Stimulated activated CD8-positive, alpha-beta memory T cell treated with anti-CD3 and anti-CD28 coated beads, Interleukin-2, amount 100 ng/mL, for 1 hour (primary cell): ENCODE data around the gene QSER1.
"Not testable (repeated sequence)": the region's sequence is repeated elsewhere in the genome, so short reads cannot be mapped to it uniquely, and the experiment has no call there.

Experiments used
- DNase-seq, 2 donors: peaks; one replicate each; pipeline ENCODE4 v3.0.0-alpha.2; 2020; ENCODE audit warnings: low read depth in 2 of 2

Gene QSER1

DNA sequence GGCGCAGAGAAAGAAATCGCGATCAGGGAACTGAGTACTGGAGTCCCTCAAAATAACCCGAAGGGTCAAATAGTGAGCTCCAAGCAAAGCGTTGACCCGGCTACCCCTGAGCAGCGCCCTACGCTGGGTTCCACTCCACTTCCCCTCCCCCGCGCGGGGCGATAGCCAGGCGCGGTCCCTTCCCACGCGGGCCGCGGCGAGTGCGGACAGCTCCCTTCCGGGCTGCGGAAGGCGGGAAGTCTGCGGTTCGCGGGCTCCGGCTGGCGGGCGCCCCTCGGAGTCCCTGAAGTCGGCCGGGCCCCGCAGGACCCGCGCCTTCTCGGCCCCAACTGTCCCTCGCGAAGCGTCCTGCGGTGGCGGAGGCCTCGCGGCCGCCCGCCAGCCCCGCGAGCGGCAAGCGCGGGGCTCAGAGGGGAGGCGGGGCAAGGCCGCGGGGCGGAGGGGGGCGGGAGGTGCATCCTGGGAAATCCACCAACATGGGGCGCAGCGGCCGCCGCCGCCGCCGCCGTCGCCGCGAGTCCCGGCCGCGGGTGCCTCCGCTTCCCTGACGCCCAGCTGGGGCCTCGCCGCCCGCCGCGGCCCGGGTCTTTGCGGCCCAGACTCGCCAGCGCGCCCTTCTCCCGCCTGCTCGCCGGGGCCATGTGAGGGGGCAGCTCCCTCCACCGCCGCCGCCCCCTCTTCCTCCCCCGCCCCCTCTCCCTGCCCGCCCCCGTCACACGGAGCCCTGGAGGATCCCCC lies at the start of gene QSER1:
Gene QSER1 (plus strand): TSS at position 457 of the 738 bp plus-strand sequence. CDS start 315 bp downstream, outside the sequence.
- DNase-seq: peak; percentile 37 to 56

DNA sequence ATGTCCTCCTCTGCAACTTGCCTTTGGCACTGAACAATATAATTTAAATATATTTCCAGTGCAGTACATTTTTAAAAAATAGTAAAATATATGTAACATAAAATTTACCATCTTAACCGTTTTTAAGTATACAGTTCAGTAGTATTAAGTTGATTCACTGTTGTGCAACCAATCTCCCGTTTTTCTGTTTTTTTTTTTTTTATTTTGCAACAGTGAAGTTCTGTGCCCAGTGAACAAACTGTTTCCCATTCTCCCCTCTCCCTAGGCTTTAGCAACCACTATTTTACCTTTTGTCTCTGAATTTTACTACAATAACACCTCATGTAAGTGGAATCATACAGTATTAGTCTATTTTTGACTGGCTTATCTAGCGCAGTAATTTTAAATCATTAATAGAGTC lies 49.1 kb upstream of the QSER1 start:
- no peak for DNase-seq

DNA sequence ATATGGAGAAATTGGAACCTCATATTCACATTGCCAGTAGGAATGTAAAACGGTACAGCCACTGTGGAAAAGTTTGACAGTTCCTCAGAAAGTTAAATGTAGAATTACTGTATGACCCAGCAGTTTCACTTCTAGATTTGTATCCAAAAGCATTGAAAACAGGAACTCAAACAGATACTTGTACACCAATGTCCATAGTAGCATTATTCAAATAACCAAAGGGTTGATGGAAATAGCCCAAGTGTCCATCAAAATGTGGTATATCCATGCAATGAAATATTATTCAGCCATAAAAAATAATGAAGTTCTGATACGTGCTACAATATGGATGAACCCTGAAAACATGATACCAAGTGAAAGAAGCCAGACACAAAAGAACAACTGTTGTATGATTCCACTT lies 45.1 kb upstream of the QSER1 start:
- DNase-seq: no peak

DNA sequence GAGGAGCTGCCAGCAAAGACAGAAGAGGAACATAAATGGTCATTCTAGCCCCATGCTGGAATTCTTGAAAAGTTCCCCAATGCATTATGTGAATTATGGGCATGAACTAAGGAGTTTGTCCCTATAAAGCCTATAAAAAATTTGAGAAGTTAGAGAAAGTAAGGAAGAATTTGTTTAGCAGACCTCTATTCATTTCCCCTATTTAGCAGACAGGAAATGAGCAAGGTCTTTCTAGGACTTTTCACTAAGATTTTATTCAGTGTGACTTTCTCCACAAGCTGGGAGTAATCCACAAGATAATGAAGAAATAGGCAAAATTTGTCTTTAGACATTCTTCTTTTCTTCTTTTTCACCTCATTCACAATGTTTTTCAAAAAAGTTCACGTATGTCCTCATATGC lies 42.9 kb upstream of the QSER1 start:
- no peak for DNase-seq

DNA sequence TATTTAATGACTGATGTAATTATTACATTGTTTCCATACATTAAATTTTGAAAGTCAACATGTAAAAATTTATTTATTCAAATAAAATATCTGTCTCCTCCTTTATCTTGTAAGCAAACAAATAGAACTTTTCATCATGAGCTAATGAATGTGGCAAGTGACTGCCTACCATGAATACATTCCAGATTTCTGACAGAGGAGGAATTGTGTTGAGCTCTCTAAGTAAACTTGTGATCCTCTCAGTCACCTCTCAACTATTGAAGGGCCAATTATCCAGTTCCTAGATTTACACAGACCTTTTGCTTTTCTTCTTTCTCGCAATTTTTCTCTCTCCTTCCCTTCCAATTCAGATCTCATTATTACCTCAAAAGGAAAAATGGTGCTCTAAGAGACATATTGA lies 41.4 kb upstream of the QSER1 start:
- DNase-seq: no peak

DNA sequence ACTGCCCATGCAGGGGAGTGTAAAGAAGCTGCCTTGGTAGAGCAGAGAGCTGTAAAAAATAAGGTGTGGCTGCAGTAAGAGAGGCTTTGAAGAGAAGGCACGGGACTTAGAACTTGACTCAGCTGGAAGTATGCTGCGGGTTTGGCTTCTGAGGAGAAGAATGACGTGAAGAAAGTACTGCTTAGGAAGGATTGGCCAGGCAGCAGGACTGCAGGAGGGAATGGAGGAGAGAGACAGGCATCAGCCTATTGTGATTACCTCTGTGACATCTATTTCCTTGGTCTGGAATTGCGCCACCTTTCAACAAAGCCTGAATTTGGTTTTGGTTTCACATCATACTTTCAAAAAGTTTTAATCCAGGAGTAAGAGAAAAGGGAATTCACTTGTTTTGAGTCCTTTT lies 40.4 kb upstream of the QSER1 start:
- no peak for DNase-seq

DNA sequence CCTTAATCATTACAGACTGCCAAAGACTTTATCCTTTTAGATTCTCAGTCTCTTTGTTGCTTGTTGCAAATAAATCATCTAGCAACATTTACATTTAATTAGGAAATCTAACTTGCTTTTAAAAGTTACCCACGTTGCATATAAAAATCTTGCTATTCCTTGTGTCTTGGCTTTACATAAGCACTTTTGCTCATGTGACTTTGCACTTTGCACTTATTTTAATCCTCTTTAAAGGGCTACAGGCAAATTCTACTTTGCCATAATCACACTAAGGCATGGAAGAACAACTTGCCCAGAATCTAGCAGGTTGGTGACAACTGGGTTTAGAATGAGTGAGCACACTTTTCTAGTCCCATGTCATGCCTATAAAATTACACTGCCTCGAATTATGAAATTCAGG lies 37.0 kb upstream of the QSER1 start:
- DNase-seq: no peak

DNA sequence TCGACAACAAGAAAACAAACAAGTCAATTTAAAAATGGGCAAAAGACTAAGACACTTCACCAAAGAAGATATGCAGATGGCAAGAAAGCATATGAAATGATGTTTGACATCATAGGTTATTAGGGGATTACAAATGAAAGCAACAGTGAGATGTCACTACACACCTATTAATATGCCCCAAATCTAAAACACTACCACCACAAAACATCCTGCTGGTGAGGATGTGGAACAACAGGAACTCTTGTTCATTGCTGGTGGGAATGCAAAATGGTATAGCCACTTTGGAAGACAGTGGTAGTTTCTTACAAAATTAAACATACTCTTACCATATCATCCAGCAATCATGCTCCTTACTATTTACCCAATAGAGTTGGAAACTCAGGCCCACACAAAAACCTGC lies 33.9 kb upstream of the QSER1 start:
- DNase-seq: no peak

DNA sequence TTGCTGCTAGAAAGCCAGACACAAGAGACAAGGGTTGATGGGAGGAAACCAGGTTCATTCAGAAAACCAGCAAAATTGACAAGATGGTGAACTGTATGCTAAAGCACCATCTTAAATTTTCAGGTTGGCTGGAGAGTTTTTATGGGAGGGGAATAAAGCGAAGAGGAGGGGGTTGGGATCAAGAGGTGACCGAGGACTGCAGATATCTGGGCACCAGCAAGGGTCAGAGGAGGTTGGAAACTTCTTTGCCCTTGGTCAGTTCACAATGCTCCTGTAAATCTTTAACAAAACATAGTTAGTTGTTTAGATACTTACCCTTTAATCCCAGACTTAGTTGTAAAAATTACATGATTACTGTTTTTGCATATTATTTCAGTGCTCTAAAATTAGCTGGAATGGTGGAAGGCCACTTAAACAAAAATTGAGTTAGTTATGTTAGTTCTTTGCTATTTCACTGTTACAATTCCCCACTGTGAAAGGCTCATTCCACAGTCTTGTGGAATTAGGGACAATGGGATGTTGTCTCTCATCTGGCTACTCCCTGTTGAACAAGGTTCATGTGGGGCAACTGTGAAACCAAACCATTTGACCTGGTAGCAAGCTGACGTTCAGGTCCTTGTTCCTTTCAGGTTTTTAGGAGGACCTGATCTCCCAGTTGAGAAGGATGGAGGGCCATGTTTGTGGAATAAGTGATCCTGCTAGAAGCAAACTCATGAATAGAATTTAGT lies 30.6 kb upstream of the QSER1 start:
- no peak for DNase-seq

DNA sequence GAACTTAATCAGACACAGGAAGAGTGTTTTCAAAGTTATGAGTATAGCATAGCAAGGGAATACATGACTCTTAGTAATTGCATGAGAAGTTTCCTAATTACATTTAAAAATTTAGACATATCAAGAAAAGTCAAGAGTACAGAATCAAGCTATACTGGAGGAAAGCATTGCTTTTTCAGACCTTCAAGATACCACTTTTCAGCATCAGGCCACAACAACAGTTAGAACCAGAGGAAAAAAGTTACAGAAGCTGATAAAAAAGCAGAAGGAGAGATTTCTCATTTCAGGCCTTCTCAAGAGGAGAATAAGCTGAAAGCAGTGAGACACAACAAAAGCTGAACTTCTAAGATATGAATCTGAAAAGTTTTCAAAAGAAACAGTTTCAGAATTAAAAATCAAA lies 28.1 kb upstream of the QSER1 start:
- DNase-seq: no peak

DNA sequence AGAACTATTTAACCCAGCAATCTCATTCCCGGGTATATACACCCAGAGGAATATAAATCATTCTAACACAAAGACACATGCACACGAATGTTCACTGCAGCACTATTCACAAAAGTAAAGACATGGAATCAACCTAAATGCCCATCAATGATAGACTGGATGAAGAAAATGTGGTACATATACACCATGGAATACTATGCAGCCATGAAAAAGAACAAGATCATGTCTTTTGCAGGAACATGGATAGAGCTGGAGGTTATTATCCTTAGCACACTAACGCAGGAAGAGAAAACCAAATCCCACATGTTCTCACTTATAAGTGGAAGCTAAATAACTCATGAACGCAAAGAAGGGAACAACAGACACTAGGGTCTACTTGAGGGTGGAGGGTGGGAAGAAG lies 23.9 kb upstream of the QSER1 start:
- DNase-seq: not testable (repeated sequence)

DNA sequence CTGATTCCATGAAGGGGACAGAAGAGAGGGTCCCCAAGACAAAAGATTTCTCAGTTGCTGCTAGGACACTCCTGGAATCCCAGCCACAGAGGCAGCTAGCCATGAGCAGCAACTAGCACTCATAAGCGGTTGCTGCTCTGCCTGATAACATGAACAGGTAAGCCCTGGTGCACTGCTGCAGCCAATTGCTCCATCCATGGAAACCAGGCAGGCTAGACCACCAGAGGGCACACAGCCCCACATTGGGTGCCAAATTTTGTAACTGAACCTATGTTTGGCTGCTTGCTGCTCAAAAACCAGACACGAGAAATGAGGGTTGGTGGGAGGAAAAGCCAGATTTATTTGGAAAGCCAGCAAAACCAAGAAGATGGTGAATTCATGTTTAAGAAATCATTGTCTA lies 21.9 kb upstream of the QSER1 start:
- no peak for DNase-seq

DNA sequence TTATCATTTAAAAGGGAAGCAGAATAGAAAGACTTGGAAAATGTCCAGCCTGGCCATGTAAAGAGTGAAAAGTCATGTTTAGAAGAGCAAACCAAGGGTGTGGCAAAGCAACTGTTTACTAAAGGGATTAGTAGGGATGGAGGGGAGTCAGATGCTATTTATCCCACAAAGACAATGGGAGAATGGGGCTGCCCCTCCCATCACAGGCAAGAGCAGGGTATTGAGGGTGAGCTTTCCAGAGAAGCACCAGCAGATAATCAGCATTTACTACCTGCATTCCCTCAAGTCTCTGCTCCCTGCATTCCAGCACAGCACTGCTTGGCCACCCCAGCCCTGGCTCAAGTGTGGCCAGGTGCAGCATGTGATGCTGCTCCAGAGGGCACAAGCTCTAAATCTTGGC lies 18.5 kb upstream of the QSER1 start:
- DNase-seq: no peak

DNA sequence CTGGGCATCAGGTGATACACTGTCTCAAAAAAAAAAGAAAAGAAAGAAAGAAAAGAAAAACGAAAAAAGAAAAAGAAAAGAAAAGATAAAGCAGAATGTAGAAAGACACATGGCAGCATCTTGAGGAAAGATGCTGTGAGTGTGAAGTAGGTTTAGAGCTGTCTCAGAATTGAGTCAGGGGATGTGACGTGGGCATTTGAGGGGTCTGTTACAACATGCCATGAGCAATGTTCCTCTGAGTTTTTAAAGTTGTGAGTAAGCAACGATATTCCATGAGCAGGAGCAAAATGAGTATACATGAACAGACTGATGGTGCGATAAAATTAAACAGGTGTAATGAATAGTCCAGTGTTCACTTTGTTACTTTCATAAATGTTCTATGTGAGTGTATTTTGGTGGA lies 11.3 kb upstream of the QSER1 start:
- DNase-seq: no peak

DNA sequence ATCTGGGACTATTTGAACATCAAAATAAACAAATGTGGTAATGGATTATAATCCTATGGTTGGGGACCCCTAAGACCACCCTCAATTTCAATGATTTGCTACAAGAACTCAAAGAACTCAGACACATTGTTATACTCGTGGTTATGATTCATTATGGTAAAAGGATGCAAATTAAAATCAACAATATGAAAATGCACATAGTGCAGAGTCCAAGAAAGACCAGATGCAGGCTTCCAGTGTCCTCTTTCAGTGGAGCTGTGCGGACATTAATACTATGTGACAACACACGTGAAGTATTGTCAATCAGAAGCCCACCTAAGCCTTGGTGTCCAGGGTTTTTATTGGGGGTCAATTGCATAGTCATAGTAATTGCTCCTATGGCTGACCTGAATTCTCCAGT lies 9.2 kb upstream of the QSER1 start:
- no peak for DNase-seq

DNA sequence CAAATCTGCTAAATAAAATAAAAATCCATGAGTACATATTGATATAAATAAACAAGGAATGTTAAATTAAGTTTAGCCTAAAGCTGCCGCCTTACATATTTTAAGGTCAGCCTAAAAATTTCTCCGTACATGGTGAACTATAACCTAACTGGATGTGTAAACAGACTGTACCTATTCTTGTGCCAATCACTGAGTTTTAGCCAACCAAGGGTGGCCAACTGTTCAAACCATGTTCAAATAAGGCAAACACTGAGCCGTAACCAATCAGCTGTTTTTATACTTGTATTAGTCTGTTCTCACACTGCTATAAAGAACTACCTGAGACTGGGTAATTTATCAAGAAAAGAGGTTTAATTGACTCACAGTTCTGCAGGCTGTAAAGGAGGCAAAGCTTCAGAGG lies 8.6 kb upstream of the QSER1 start:
- DNase-seq: no peak

DNA sequence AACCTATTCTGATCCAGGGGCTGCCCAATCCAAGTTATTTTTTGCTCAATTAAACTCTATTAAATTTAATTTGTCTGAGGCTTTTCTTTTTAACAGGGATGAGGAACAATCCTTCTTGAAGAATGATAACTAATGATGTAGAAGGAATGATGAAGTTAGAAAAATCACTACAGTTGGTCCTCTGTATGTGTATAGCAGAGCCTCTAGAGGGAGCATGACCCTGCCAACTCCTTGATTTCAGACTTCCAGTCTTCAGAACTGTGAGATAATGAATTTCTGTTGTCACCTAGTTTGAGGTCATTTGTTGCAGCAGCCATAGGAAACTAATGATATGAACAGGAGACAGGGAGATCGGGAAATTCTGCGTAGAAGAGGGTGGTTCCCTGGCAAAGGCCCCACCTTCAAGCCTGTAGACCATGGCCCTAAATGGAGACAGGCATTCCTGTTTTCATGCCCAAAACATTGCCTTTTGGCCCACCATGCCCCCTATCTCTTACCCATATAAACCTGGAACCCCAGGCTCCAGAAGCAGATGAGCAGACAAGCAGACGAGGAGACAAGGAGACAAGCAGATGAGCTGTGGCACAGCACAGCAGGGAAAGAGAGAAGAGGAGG lies 7.7 kb upstream of the QSER1 start:
- DNase-seq: no peak

DNA sequence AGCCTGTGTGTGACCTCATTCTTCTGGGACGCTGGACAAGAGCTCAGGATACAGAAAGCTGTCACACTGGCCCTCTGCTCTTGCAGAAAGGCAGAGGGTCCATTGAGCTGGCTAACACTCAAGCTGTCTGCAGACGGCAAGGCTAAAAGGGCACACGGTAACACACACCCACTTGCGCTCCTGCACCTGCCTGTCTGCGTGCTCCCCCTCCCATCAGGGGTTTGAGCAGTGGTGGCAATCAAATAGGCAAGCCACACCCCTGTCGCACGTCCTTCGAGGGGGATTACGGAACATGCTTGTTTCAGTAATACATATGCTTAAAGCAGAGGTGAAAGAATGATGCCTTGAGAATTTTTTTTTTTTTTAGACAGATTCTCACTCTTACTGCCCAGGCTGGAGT lies 7.1 kb upstream of the QSER1 start:
- no peak for DNase-seq

DNA sequence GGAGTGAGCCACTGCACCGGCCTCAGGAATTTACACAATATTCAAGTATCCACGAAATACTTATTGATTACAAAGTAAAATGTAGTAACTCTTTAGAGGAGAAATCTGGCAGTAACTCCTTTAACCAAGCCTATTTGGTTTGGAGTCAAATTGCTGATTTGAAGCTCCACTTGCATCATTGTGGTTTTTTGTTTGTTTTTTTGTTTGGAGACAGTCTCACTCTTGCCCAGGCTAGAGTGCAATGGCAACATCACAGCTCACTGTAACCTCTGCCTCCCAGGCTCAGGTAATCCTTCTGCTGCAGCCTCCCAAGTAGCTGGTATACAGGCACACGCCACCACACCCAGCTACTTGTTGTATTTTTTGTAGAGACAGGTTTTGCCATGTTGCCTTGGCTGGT lies 6.4 kb upstream of the QSER1 start:
- no peak for DNase-seq

DNA sequence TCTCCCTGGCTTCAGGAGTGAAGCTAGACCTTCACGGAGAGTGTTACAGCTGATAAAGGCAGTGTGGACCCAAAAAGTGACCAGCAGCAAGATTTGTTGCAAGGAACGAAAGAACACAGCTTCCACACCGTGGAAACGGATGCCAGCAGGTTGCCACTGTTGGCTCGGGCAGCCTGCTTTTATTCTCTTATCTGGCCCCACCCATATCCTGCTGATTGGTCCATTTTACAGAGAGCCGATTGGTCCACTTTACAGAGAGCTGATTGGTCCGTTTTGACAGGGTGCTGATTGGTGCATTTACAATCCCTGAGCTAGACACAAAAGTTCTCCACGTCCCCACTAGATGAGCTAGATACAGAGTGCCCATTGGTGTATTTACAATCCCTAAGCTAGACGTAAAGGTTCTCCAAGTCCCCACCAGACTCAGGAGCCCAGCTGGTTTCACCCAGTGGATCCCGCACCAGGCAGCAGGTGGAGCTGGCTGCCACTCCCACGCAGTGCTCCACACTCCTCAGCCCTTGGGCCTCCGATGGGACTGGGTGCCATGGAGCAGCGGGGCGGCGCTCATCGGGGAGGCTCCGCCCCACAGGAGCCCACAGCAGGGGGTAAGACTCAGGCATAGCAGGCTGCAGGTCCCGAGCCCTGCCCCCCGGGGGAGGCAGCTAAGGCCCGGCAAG lies 4.8 kb upstream of the QSER1 start:
- DNase-seq: not testable (repeated sequence)

DNA sequence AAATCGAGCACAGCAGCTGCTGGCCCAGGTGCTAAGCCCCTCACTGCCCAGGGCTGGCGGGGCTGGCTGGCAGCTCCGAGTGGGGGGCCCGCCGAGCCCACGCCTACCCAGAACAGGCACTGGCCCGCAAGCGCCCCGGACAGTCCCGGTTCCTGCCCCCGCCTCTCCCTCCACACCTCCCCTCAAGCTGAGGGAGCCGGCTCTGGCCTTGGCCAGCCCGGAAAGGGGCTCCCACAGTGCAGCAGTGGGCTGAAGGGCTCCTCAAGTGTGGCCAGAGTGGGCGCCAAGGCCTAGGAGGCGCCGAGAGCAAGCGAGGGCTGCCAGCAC lies 4.3 kb upstream of the QSER1 start:
- not testable (repeated sequence) for DNase-seq

DNA sequence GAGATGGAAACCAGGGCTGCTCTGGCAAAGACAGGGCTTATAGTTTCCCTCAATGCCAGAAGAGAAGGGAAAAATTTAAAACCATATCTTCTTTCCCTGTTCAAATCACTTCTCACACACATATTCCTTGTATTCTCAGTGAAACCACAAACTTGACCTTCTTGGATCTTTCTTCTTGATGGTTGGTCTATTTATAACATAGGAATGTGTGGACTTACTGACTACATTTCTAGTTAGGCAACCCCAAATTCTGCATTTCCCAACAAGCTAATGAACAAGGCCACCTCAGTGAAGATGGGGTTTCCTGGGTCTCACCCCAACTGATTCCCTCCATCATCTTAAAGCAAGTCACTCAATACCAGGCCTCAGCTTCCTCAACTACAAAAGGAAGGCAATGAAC lies 3.8 kb upstream of the QSER1 start:
- no peak for DNase-seq
